ENCODE data around the gene NPDC1. TPM values are rescaled to one million over a fixed set of nuclear protein-coding genes. Genes with fewer than 3 reads are reported as not detected.

NPDC1 gene
- total and polyA plus RNA-seq, 2 donors (not counting 1 experiment from before 2014, with no cell fraction given), result 0.17 to 0.19 TPM

DNA sequence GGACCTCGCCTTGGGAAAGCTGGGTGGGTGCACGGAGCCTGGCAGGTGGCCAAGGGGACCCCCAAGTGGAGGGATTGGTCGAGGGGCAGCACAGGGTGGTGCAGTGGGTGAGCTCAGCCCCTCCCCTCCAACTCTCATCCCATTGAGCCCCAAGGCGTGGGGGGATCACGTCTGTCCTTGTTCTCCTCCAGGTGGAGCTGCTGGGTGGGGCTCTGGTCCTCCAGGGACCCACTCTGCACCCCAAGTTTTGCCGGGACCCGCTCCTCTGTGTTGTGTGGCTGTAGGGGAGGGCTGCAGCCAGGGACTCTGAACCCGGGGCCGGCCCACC lies 10.5 kb downstream of the NPDC1 start:
- no peaks in the 10 kb centered on the region for H4K20me1 ChIP-seq (ENCODE audit: control insufficient read depth, insufficient read depth, low read length, poor library complexity, severe bottlenecking)
- H2AFZ ChIP-seq (ENCODE audit: insufficient read depth, low read depth, low read length, poor library complexity, severe bottlenecking), result no peak overlapping the region
- Mint-ChIP-seq H3K27me3 (no peaks in the 10 kb centered on the region), H3K9me3 (ENCODE audit: insufficient read depth) (no peaks in the 10 kb centered on the region), H3K27ac (peak overlapping the region; percentile 86), H3K4me1 (peaks cover 42% of the 10 kb centered on the region), H3K4me3 (no peak overlapping the region)
- WGBS (ENCODE audit: insufficient coverage), result 20% methylated on average over 4 of the region's 9 CpGs
- TF ChIP-seq, protein P1, sequence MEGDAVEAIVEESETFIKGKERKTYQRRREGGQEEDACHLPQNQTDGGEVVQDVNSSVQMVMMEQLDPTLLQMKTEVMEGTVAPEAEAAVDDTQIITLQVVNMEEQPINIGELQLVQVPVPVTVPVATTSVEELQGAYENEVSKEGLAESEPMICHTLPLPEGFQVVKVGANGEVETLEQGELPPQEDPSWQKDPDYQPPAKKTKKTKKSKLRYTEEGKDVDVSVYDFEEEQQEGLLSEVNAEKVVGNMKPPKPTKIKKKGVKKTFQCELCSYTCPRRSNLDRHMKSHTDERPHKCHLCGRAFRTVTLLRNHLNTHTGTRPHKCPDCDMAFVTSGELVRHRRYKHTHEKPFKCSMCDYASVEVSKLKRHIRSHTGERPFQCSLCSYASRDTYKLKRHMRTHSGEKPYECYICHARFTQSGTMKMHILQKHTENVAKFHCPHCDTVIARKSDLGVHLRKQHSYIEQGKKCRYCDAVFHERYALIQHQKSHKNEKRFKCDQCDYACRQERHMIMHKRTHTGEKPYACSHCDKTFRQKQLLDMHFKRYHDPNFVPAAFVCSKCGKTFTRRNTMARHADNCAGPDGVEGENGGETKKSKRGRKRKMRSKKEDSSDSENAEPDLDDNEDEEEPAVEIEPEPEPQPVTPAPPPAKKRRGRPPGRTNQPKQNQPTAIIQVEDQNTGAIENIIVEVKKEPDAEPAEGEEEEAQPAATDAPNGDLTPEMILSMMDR (IDR thresholded peaks at IDR 0.05), result peak; percentile 60
- TF ChIP-seq EZH2 (IDR thresholded peaks at IDR 0.05; ENCODE audit: borderline replicate concordance, insufficient read depth, low read depth, low read length, poor library complexity, severe bottlenecking), result no peak
- H3K4me2 ChIP-seq (replicated peaks; ENCODE audit: low read depth, low read length, poor library complexity, severe bottlenecking), result peak overlapping the region; percentile 82
- DNase-seq, result no peak
- peaks cover 0 to 6% (median 0%) of the 10 kb centered on the region in 4 experiments for H3K27me3 ChIP-seq (replicated peaks in 1 of 4; ENCODE audit: control extremely low read depth in 1 of 4, control insufficient read depth in 3 of 4, insufficient read depth in 4 of 4, low read length in 3 of 4)
- ChIA-PET POLR2A (interaction anchor here (0.6 to 1.4 kb wide), 6 partner anchors 24 to 272 kb away, joined by 3 to 6 read pairs (median 3); partner anchors contain the start of gene PAXX), CTCF (interaction anchor here (0.6 to 3.9 kb wide), 63 partner anchors 9 to 544 kb away, joined by 3 to 106 read pairs (median 4); partner anchors contain the start of genes AJM1, C8G, CLIC3 and DPP7)
- no peak overlapping the region for H3K4me3 ChIP-seq (ENCODE audit: control extremely low read depth in 1 of 5, extremely low read depth in 1 of 5, insufficient read depth in 1 of 5, low read depth in 2 of 5, low read length in 4 of 5)
- H3K4me1 ChIP-seq (ENCODE audit: control insufficient read depth in 2 of 2, insufficient read depth in 2 of 2, low read length in 2 of 2), result peaks cover 46 to 50% of the 10 kb centered on the region in 2 donors
- H3K9me3 ChIP-seq (ENCODE audit: control extremely low read depth in 1 of 3, control insufficient read depth in 2 of 3, insufficient read depth in 1 of 3, low read length in 2 of 3), result peaks cover 0 to 8% (median 0%) of the 10 kb centered on the region in 3 donors
- no peak overlapping the region for H3K27ac ChIP-seq (ENCODE audit: low read length in 2 of 2)
- peaks cover 12% of the 10 kb centered on the region for H3K79me2 ChIP-seq (ENCODE audit: control insufficient read depth, insufficient read depth, low read length)
- no peak for ATAC-seq (ENCODE audit: low read depth)
- intact Hi-C loops (cut with micrococcal nuclease), result loop anchor here (1.0 to 2.0 kb wide), 3 partner anchors 31 to 248 kb away; partner anchors contain the start of gene AJM1
- no peak overlapping the region for H3K9ac ChIP-seq (ENCODE audit: low read length)
- H3K36me3 ChIP-seq (replicated peaks in 1 of 2; ENCODE audit: control extremely low read depth in 1 of 2, control insufficient read depth in 1 of 2, extremely low read depth in 1 of 2, insufficient read depth in 2 of 2, low read length in 1 of 2), result no peaks in the 10 kb centered on the region

All from B cell (primary cell).